Activated T-helper 17 cell treated with anti-CD3 and anti-CD28 coated beads, Interleukin-2, amount 50 U/mL, for 72 hours (primary cell): ENCODE data around the gene IMPDH1. TPM values are rescaled to one million over a fixed set of nuclear protein-coding genes. Genes with fewer than 3 reads are reported as not detected.
"Not testable (repeated sequence)": the region's sequence is repeated elsewhere in the genome, so short reads cannot be mapped to it uniquely, and the experiment has no call there.

Experiments
- ATAC-seq: fragments of 150-1000 bp; cut with Tn5 transposase; replicated peaks from 2 replicates; pipeline ENCODE4 v1.10.0; 2021; ENCODE audit warnings: mild to moderate bottlenecking, moderate library complexity
- H3K27ac Mint-ChIP-seq: one replicate; pipeline ENCODE4 v1.8.0; 2022; ENCODE audit warnings: mixed read lengths
- H3K27me3 Mint-ChIP-seq: one replicate; pipeline ENCODE4 v1.8.0; 2022; ENCODE audit warnings: mixed read lengths
- H3K36me3 Mint-ChIP-seq: one replicate; pipeline ENCODE4 v1.8.0; 2022; ENCODE audit warnings: low read depth, mild to moderate bottlenecking, mixed read lengths
- H3K4me1 Mint-ChIP-seq: one replicate; pipeline ENCODE4 v1.8.0; 2022; ENCODE audit warnings: mixed read lengths
- H3K4me3 Mint-ChIP-seq: one replicate; pipeline ENCODE4 v1.8.0; 2022; ENCODE audit warnings: mild to moderate bottlenecking, mixed read lengths
- H3K9me3 Mint-ChIP-seq: one replicate; pipeline ENCODE4 v1.8.0; 2022; ENCODE audit warnings: mixed read lengths
- total RNA-seq, 2 donors: library from RNA; stranded (reverse); gene quantifications; one replicate each; pipeline ENCODE4 v1.2.3, GENCODE V29; 2022

IMPDH1 gene
- 10 to 100 TPM; 62.7 to 95.6 TPM for total RNA-seq

- no peaks in the 10 kb centered on the region for H3K9me3 Mint-ChIP-seq
- H3K36me3 Mint-ChIP-seq, result no peaks in the 10 kb centered on the region
- peak within 1 kb of the TSS; percentile 89 for H3K27ac Mint-ChIP-seq
- peak; percentile 90 for ATAC-seq
- no peaks in the 10 kb centered on the region for H3K27me3 Mint-ChIP-seq
- peak within 1 kb of the TSS; percentile 96 for H3K4me3 Mint-ChIP-seq
- H3K4me1 Mint-ChIP-seq, result peaks cover 11% of the 10 kb centered on the region
Measured at GRCh38 chr7:128409596-128410450, at the start of gene IMPDH1. TSS of gene IMPDH1 (minus strand) at chr7:128409982. CDS start at chr7:128409901, 81 bp downstream.

DNA sequence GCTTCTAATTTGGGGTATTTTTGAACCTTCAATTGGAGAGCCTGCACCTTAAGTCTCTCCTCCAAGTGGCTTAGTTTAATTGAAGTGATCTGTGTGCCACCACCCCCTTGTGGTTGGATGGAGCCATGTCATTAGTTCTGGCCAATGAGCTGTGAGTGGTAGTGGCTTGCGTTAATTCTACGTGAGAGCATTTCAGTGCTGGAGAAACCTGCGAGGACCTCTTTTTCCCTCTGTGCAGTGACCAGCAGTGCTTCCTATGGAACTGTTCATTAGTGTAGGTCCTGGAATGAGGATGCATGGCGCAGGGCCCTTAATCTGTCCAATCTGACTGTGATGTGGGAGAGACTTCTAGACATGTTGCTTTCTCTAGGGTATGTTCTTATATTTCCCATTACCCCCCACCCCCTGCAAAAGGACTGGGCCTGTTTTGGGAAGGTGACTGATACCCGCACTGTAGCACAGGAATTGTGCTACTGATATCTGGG lies 49.7 kb upstream of the IMPDH1 start:
- H3K4me1 Mint-ChIP-seq, result peaks cover 28% of the 10 kb centered on the region
- H3K27ac Mint-ChIP-seq, result peak overlapping the region; percentile 86
- H3K9me3 Mint-ChIP-seq, result no peaks in the 10 kb centered on the region
- ATAC-seq, result peak; percentile 30
- peak overlapping the region; percentile 94 for H3K4me3 Mint-ChIP-seq
- no peaks in the 10 kb centered on the region for H3K27me3 Mint-ChIP-seq
- H3K36me3 Mint-ChIP-seq, result peaks cover 67% of the 10 kb centered on the region

DNA sequence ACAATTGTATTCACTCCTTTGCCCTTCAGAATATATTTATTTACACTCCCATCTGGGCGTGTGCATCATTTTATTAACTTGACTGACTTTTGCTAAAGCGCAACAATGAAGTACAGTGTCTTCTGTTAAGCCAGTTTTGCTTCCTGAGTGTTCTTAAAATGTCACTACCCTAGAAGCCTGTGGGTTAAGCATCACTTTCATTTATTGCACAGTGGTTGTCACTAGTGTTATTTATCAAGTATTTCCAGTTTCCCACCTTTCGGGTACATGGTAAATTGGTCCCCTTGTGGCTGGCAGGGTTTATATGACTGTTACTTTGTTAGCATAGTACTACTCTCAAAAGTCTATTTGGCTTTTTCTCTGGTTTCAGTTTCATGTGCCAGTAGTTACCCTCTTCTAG lies 49.2 kb upstream of the IMPDH1 start:
- peaks cover 32% of the 10 kb centered on the region for H3K4me1 Mint-ChIP-seq
- H3K4me3 Mint-ChIP-seq, result peak overlapping the region; percentile 94
- peaks cover 66% of the 10 kb centered on the region for H3K36me3 Mint-ChIP-seq
- no peaks in the 10 kb centered on the region for H3K27me3 Mint-ChIP-seq
- ATAC-seq, result peak; percentile 60
- H3K27ac Mint-ChIP-seq, result peak overlapping the region; percentile 86
- H3K9me3 Mint-ChIP-seq, result no peaks in the 10 kb centered on the region

GRCh38 chr7:128457385-128457784 lies 47.6 kb upstream of the IMPDH1 start:
- Mint-ChIP-seq H3K27ac (peak overlapping the region; percentile 86), H3K4me1 (peaks cover 42% of the 10 kb centered on the region), H3K4me3 (peak overlapping the region; percentile 94), H3K36me3 (peaks cover 64% of the 10 kb centered on the region)
- not testable (repeated sequence) for H3K9me3 Mint-ChIP-seq, ATAC-seq, H3K27me3 Mint-ChIP-seq

DNA sequence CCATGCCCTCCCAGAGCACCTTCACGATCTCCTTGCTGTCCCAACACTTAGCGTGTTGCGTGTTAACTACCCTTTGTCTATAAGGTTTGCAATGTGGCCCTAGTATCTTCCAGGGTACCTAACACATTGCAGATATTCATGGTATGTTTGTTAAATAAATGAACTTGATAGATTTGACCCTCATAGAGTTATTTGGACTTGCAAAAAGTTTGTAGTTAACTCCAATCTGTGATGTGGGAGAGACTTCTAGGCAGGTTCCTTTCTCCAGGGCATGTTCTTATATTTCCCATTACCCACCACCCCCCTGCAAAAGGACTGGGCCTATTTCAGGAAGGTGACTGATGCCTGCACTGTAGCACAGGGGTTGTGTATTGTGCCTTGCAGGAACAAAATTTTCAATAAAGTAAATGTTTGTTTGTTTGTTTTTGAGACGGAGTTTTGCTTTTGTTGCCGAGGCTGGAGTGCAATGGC lies 46.5 kb upstream of the IMPDH1 start:
- no peak for ATAC-seq
- Mint-ChIP-seq H3K27me3 (no peaks in the 10 kb centered on the region), H3K9me3 (no peaks in the 10 kb centered on the region), H3K4me1 (peaks cover 47% of the 10 kb centered on the region), H3K27ac (peak overlapping the region; percentile 86), H3K36me3 (peaks cover 74% of the 10 kb centered on the region), H3K4me3 (peak overlapping the region; percentile 94)

GRCh38 chr7:128455543-128456254 lies 45.9 kb upstream of the IMPDH1 start, which contains the start of gene HILPDA:
TSS of gene HILPDA (plus strand) at chr7:128455878. CDS start at chr7:128457269, 1,391 bp downstream.
- Mint-ChIP-seq H3K36me3 (peaks cover 77% of the 10 kb centered on the region), H3K27ac (peak within 1 kb of the TSS; percentile 86), H3K4me1 (peaks cover 50% of the 10 kb centered on the region), H3K4me3 (peak within 1 kb of the TSS; percentile 94), H3K27me3 (no peaks in the 10 kb centered on the region), H3K9me3 (no peaks in the 10 kb centered on the region)
- ATAC-seq, result peak; percentile 80

GRCh38 chr7:128454808-128455542 lies 45.2 kb upstream of the IMPDH1 start:
- Mint-ChIP-seq H3K9me3 (no peaks in the 10 kb centered on the region), H3K27ac (peak overlapping the region; percentile 86), H3K4me3 (peak overlapping the region; percentile 94), H3K27me3 (no peaks in the 10 kb centered on the region), H3K4me1 (peaks cover 52% of the 10 kb centered on the region), H3K36me3 (peaks cover 81% of the 10 kb centered on the region)
- ATAC-seq, result no peak

DNA sequence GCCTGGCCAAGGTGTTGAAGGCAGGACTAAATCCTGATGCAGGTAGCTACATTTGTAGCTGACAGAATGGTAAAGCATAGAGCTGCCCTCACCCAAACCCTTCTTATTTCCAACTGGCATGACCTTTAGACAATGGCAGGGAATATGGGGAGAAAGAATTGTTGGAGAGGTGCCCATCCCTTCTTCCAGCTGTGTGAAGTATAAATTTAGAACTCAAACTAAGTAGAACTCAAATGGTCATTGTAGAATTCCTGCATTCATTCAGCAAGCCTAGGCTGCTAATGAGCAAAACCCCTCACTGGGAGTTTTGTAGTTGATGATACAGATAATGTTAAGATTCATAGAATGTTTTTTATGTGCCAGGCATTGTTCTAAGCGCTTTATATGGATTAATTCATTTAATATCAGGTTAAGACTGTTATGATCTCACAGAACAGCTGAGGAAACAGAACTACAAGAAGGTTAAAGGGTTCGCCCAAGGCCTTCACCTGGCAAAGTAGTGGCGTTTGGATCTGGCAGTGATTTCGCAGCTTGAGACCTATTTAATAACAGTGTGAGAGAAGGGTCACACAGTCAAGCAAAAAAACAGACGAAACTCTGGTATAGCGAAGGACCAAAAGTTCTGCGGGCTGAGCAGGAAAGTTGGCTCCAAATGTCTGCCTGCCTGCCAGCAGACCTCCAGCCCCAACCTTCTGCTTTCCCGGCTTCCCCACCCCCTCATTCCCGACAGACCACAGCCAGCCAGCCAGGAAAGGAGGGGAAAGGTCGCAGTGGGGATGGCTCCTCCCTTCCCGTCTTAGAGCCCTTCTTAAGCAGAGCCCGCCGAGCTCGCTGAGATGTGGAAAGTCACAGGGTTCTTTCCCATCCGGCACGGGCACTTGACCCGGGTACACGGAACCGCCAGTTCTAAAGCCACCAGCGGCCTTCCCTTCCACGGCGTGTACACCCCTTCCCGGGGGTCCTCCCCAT lies 44.3 kb upstream of the IMPDH1 start:
- Mint-ChIP-seq H3K9me3 (no peaks in the 10 kb centered on the region), H3K27ac (peak overlapping the region; percentile 86), H3K36me3 (peaks cover 74% of the 10 kb centered on the region), H3K4me3 (peak overlapping the region; percentile 94), H3K27me3 (no peaks in the 10 kb centered on the region), H3K4me1 (peaks cover 46% of the 10 kb centered on the region)
- ATAC-seq, result no peak

DNA sequence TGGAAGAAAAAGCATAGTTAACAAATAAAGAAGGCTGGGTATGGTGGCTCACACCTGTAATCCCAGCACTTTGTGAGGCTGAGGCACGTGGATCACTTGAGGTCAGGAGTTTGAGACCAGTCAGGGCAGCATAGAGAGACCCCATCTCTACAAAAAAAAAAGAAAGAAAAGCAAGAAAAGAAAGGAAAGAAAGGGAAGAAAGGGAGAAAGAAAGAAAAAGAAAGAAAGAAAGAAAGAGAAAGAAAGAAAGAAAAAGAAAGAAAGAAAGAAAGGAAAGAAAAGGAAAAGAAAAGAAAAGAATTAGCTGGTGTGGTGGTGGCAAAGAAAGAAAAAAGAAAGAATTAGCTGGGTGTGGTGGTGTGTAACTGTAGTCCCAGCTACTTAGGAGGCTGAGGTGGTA lies 42.8 kb upstream of the IMPDH1 start:
- H3K27ac Mint-ChIP-seq, result peak overlapping the region; percentile 80

DNA sequence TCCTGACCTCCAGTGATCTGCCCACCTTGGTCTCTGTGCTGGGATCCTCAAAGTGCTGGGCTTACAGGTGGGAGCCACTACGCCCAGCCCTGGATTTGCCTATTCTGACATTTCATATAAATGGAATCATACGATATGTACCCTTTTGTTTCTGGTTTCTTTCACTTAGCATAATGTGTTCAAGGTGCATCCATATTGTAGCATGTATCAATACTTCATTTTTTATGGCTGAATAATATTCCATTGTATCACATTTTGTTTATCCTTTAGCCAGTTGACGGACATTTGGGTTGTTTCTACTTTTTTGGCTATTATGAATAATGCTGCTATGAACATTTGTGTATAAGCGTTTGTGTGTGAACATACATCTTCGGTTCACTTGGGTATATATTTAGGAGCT lies 41.1 kb upstream of the IMPDH1 start:
- Mint-ChIP-seq H3K27me3 (no peaks in the 10 kb centered on the region), H3K4me3 (peak overlapping the region; percentile 94), H3K4me1 (peaks cover 38% of the 10 kb centered on the region), H3K36me3 (peaks cover 47% of the 10 kb centered on the region), H3K27ac (peak overlapping the region; percentile 80), H3K9me3 (no peaks in the 10 kb centered on the region)
- ATAC-seq, result no peak

More for the DNA sequence above, 42.8 kb upstream of the IMPDH1 start:
- Mint-ChIP-seq H3K36me3 (peaks cover 63% of the 10 kb centered on the region), H3K9me3 (no peaks in the 10 kb centered on the region), H3K27me3 (no peaks in the 10 kb centered on the region), H3K4me3 (peak overlapping the region; percentile 94), H3K4me1 (peaks cover 38% of the 10 kb centered on the region)
- no peak for ATAC-seq

- Mint-ChIP-seq H3K27me3 (no peaks in the 10 kb centered on the region), H3K9me3 (no peaks in the 10 kb centered on the region), H3K36me3 (peaks cover 42% of the 10 kb centered on the region), H3K4me1 (peaks cover 37% of the 10 kb centered on the region), H3K27ac (peak overlapping the region; percentile 80), H3K4me3 (peak overlapping the region; percentile 94)
- peak; percentile 79 for ATAC-seq
Measured at GRCh38 chr7:128450409-128450808, 40.6 kb upstream of the IMPDH1 start.

DNA sequence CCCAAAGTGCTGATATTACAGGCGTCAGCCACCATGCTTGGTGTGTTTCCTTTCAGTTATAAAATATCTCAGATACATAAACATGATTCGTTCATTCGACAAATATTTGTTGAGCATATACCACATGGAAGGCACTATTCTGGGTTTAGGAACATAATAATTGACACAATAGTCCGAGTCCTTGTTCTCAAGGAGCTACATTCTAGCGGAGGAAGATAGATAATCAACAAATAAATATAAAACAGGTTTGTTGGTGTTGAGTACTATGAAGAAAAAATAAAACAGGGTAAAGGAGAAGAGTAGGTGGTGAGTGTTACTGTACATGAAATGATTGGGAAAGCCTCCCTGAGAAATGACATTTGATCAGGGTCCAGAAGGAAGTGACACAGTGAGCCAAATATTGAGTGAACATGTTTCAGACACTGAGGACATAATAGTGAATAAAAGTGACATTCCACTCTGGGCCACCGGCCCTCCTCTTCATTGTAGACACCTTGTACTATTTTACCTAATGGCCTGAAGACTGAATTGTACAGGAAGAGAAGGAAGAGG lies 39.0 kb upstream of the IMPDH1 start:
- Mint-ChIP-seq H3K27ac (peak overlapping the region; percentile 85), H3K4me3 (peak overlapping the region; percentile 87), H3K27me3 (no peaks in the 10 kb centered on the region), H3K9me3 (no peaks in the 10 kb centered on the region), H3K36me3 (peaks cover 37% of the 10 kb centered on the region), H3K4me1 (peaks cover 28% of the 10 kb centered on the region)
- ATAC-seq, result no peak
